HG03521 (cell line): ENCODE data around the gene PTPRH.
A peak's percentile ranks its signal among the peaks of the same experiment; 100 is the strongest.

Experiments
- ATAC-seq: cut with Tn5 transposase; IDR thresholded peaks from one replicate; pipeline ENCODE4 v1.9.1; 2021; ENCODE audit warnings: mild to moderate bottlenecking, moderate library complexity; ENCODE audit not compliant: unreplicated experiment

Gene PTPRH

GRCh38 chr19:55208880-55209692 lies at the start of gene PTPRH:
Gene PTPRH (minus strand): TSS chr19:55209501. CDS start chr19:55209433, 68 bp downstream.
- ATAC-seq = no peak

GRCh38 chr19:55258476-55258827 lies 49.2 kb upstream of the PTPRH start:
- peak; percentile 15 for ATAC-seq

GRCh38 chr19:55257461-55258420 lies 48.4 kb upstream of the PTPRH start:
- no peak for ATAC-seq

- no peak for ATAC-seq
These were observed 47.5 kb upstream of the PTPRH start for GRCh38 chr19:55256562-55257460.

GRCh38 chr19:55255618-55256423 lies 46.5 kb upstream of the PTPRH start:
- no peak for ATAC-seq

GRCh38 chr19:55254625-55254977 lies 45.3 kb upstream of the PTPRH start:
- ATAC-seq = no peak

- no peak for ATAC-seq
These were observed 44.7 kb upstream of the PTPRH start for GRCh38 chr19:55253842-55254624.

- no peak for ATAC-seq
These were observed 43.7 kb upstream of the PTPRH start for GRCh38 chr19:55252760-55253663.

GRCh38 chr19:55251341-55252081 lies 42.2 kb upstream of the PTPRH start:
- ATAC-seq = no peak

- ATAC-seq = no peak
These were observed 41.1 kb upstream of the PTPRH start for GRCh38 chr19:55250262-55251036.

- ATAC-seq = no peak
These were observed 40.5 kb upstream of the PTPRH start for GRCh38 chr19:55249841-55250240.

GRCh38 chr19:55248704-55249103 lies 39.4 kb upstream of the PTPRH start:
- no peak for ATAC-seq

- ATAC-seq = no peak
These were observed 38.9 kb upstream of the PTPRH start for GRCh38 chr19:55248166-55248675.

GRCh38 chr19:55247621-55248099 lies 38.4 kb upstream of the PTPRH start:
- no peak for ATAC-seq

- ATAC-seq = no peak
These were observed 37.5 kb upstream of the PTPRH start for GRCh38 chr19:55246462-55247451.
